ENCODE data around the gene USP6NL.
A peak's percentile ranks its signal among the peaks of the same experiment; 100 is the strongest.

The USP6NL gene

DNA sequence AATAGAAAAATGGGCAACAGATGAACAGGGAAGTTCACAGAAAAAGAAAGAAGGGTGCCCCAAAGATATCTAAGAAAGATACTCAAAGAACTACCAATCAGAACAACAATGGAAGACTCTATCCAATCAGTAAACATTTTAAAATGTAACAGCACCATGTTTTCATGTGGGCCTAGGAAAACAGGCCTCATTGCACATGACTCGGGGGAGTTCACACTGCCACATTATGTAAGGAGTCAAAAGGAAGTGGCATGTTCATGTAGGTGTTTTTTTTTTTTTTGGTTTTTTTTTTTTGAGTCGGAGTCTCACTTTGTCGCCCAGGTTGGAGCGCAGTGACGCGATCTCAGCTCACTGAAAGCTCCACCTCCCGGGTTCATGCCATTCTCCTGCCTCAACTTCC lies 132.2 kb downstream of the USP6NL start:
- no peak for DNase-seq (ENCODE audit: low read depth in 2 of 2)

- DNase-seq (ENCODE audit: low read depth in 2 of 2): no peak
These were observed 132.6 kb downstream of the USP6NL start for GRCh38 chr10:11478807-11479206.

GRCh38 chr10:11475831-11476434 lies 135.5 kb downstream of the USP6NL start:
- DNase-seq (ENCODE audit: low read depth in 2 of 2): no peak

- DNase-seq (ENCODE audit: low read depth in 2 of 2): no peak
These were observed 138.2 kb downstream of the USP6NL start for GRCh38 chr10:11473128-11473760.

GRCh38 chr10:11472158-11472753 lies 139.2 kb downstream of the USP6NL start:
- DNase-seq (ENCODE audit: low read depth in 2 of 2): peak; percentile 53 to 62

DNA sequence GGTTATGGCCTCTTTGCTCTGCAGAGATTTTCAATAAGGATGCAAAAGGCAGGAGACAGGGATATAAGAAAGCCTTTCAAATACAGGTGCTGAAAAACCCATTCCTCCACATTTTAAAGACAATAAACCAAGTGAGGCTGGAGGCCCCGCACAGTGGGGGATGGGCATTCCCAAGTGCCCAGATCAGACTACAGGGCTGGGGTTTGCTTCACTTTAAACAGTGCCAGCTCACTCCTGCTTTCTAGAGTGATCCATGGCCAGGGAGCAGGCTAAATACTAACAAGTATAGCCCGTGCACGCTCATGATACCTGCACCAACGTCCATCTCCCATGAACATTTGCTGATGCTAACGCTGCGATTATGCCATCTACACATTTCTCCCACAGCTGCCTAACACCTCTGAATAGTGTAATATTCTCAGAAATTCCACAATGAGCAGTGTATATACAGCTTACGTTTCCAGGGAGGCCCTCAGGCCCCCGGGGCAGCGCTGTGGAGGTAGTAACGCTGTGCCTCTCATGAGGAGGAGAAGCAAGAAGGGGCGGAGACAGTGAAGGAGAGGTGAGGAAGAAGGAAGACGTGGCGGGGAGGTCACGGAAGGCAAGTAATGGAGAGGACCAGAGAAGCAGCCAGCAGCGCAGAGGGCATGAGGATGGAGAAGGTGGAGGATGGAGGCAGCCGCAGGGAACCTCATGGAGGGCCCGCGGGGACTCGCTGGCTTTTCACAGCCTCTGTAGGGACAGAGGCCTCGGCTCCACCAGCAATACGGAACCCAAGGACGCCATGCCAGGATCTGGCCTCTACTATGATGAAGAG lies 141.7 kb downstream of the USP6NL start:
- DNase-seq (ENCODE audit: low read depth in 2 of 2): no peak

DNA sequence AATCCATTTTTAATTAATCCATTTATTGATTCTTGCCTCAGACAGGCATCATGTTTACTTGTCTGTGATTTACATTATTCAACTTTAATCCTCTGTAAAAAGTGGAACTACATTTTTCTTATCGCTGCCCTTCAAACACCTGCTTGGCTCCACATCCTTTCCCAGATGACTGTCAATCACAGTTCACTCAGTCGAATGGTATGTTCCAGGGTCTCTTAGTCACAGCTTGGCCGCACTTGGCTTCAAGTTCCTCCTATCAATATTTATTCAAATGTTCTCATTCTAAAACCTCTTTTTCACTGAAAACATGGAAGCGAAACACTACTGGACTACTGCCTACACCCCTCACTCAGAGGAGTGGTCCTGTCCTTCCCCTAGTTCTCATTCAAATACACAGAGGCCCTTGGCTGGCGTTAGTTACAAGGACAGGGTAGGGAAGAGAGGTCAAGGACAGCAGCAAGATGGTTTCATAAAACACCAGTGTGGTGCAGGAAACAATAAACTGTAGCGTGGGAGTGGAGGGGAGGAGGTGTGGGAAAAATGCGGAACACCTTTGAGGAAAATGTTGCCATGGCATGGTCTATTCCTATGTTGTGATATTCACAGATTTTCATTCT lies 143.2 kb downstream of the USP6NL start:
- no peak for DNase-seq (ENCODE audit: low read depth in 2 of 2)

- DNase-seq (ENCODE audit: low read depth in 2 of 2): no peak
These were observed 146.0 kb downstream of the USP6NL start for GRCh38 chr10:11465406-11465805.

DNA sequence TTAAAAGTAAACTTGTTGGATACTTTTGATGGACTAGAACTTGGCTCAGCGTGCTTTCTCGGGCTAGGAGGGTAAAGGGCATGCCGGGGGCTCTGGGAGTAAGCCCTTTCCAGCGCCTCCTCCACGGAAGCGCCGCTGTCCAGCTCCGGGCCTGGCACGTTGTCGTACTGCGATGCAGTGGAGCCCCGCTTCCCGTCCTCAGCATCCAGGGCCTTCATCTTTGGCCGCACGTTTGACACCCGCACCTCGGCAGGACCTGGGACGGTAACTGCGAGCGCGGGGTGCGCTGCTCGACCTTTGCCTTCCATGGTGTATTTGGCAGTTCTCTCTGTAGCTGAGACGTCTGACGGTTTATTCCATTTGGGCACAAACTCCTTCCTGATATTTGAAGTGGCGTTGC lies 148.3 kb downstream of the USP6NL start:
- no peak for DNase-seq (ENCODE audit: low read depth in 2 of 2)

DNA sequence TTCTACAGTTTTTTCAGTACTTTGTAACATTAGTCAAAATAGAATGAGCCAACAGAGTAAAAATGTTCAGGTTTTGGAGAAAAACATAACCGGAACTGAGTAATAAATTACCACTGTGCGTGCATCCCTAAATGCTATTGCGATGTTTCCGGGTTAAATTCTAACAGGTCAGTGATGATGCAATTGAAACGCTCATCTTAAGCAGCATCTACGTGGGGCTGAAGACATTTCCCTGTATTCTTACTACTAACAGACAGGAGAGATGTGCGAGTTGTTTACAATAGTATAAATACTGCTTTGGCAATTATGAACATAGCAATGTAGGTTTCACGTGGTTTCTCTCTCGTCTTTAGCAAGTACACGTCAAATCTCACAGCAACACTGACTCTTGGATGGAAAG lies 149.4 kb downstream of the USP6NL start:
- no peak for DNase-seq (ENCODE audit: low read depth in 2 of 2)

- no peak for DNase-seq (ENCODE audit: low read depth in 2 of 2)
These were observed 154.1 kb downstream of the USP6NL start for GRCh38 chr10:11457336-11457735.

DNA sequence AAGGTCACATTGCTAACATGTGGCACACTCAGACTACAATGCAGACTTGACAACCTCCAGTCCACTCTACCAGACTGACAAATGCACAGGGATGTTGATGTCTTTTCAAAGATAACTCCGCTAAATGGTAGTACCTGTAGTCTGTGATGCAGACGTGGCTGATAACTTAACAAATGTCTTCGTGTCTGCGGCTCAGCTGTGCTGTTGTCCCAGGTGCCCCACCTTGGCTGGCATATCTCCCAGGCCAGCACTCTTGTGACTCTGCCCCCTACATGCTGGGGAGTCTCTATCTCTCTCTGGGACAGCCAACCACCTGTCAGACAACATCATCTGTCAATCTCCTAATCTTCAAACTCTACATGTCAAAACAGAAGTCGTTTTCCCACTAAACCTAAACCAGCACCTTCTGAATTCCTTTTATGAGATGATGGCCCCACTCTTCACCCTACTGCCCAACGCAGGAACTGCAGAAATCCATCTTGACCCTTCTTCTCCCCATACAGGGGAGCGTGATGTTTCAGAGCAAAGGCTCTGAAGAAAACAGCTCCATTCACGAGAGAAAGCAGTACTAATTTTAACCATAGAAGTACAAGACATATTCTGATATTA lies 156.4 kb downstream of the USP6NL start:
- DNase-seq (ENCODE audit: low read depth in 2 of 2): no peak

DNA sequence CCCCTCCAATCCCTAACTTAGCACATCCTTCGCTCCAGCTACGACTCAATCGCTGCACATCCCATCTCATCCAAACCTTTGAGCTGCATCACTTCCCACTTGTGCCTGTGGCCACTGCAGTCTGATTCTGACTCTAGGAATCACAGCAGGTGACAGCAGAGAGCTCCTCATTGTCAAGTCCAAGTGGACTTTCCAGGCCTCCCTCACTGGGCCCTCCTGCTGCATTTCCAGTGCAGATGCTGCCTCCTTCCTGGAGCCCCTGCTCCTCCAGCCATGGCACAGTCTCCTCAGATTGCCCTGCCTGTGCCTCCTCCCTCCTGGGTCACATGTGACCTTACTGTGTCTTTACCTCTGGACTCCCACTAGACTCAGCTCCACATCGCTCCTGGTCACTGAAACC lies 157.3 kb downstream of the USP6NL start:
- no peak for DNase-seq (ENCODE audit: low read depth in 2 of 2)

GRCh38 chr10:11451640-11452260 lies 159.7 kb downstream of the USP6NL start:
- no peak for DNase-seq (ENCODE audit: low read depth in 2 of 2)

- no peak for DNase-seq (ENCODE audit: low read depth in 2 of 2)
These were observed 161.0 kb downstream of the USP6NL start for GRCh38 chr10:11450427-11450826.

DNA sequence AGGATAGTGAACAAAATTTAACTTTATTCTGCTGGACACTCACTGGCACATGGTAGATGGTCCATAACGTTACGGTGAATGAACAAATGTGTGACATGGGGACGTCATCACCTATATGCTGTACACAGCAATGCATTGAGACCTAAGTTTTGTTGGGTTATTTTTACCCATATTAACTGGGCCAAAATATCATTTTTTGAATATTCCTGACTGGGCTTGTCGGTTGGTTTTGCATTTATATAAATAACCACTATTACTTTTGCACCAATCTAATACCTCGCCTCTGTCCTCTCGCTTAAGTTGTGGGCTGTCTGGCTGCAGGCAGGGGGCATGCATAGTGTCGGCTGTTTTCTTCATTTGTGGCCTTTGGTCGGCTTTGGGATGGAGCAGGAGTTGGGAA lies 161.7 kb downstream of the USP6NL start:
- no peak for DNase-seq (ENCODE audit: low read depth in 2 of 2)

GRCh38 chr10:11448545-11449244 lies 162.8 kb downstream of the USP6NL start:
- DNase-seq (ENCODE audit: low read depth in 2 of 2): no peak

DNA sequence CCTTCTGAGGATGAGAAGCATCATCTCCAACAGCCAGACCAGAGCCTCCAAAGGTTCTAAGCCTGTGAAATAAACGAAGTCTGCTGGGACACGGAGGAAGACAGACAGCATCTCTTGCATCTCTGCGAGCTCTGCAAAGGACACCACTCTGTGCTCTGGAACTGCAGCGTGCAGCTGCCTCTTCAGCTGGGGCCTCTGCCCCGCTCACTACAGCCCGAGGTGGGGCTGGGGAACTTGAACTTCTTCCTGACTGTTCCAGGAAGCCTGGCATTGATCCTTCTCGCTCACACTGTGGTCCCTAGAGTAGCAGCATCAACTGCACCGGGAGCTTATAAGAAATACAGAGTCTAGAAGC lies 163.3 kb downstream of the USP6NL start:
- DNase-seq (ENCODE audit: low read depth in 2 of 2): no peak

DNA sequence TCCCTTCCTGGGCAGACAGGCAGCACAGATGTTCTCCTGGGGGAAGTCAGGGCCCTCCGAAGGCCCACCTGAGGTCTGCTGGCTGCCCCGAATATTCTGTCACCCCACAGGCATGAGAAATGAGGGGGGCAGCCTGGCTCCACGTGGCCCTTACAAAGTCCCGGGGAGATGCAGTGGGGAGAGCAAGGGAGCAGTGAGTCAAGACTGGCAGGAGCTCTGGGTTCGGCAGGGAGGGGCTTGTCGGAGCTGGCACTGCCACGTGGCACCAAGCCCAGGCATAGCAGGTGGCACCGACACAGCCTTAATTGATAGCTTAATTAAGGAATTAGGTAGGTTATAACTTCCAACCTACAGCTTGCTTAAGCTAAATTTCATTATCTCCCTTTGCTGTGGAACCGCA lies 163.9 kb downstream of the USP6NL start:
- no peak for DNase-seq (ENCODE audit: low read depth in 2 of 2)

GRCh38 chr10:11446864-11447263 lies 164.6 kb downstream of the USP6NL start:
- no peak for DNase-seq (ENCODE audit: low read depth in 2 of 2)

DNA sequence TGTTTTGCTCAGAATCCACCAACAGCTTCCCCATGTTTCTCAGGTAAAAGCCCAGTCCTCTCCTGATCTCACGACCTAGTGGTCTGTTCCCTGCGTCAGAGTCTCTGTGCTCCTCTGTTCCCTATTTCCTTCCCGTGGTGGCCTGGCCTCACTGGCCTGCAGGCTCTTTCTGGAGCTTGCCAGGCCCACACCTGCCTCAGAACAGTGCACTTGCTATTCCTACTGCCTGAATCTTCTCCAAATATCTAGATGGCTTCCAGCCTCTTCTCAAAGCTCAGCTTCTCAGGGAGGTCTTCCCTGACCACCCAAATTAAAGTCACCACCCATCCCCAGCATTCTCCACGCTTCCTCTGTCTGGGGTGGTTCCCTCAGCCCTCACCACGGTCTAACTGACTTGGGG lies 165.3 kb downstream of the USP6NL start:
- DNase-seq (ENCODE audit: low read depth in 2 of 2): no peak

Measured in stimulated activated CD4-positive, alpha-beta T cell treated with anti-CD3 and anti-CD28 coated beads, Interleukin-15, amount 100 ng/mL, for 48 hours (primary cell).